Chondrocyte (in vitro differentiated cells): ENCODE results near the gene KPNA3. TPM values are rescaled to one million over a fixed set of nuclear protein-coding genes. Genes with fewer than 3 reads are reported as not detected.
A peak's percentile ranks its signal among the peaks of the same experiment; 100 is the strongest.
"Not testable (repeated sequence)": the region's sequence is repeated elsewhere in the genome, so short reads cannot be mapped to it uniquely, and the experiment has no call there.

Experiments used
- DNase-seq: peaks from one replicate; pipeline ENCODE4 v3.0.0; 2021; ENCODE audit warnings: mixed read lengths, low spot score
- H3K27ac Mint-ChIP-seq: one replicate; pipeline ENCODE4 v1.8.0; 2021; ENCODE audit warnings: mild to moderate bottlenecking, moderate library complexity, mixed read lengths; ENCODE audit not compliant: unreplicated experiment
- H3K27me3 Mint-ChIP-seq: 2 replicates; pipeline ENCODE4 v1.8.0; 2021; ENCODE audit warnings: low read depth, mixed read lengths
- H3K36me3 Mint-ChIP-seq: 2 replicates; pipeline ENCODE4 v1.8.0; 2021; ENCODE audit warnings: low read depth, mixed read lengths
- H3K4me1 Mint-ChIP-seq: 2 replicates; pipeline ENCODE4 v1.8.0; 2021; ENCODE audit warnings: low read depth, mild to moderate bottlenecking, mixed read lengths
- H3K4me3 Mint-ChIP-seq: one replicate; pipeline ENCODE4 v1.8.0; 2021; ENCODE audit warnings: mild to moderate bottlenecking, moderate library complexity, mixed read lengths; ENCODE audit not compliant: unreplicated experiment
- H3K9me3 Mint-ChIP-seq: 2 replicates; pipeline ENCODE4 v1.8.0; 2021; ENCODE audit warnings: low read depth, mixed read lengths
- CTCF ChIP-seq: fragments of 200-600 bp; sonication (generic); IDR thresholded peaks from 2 replicates; pipeline ENCODE4 v1.5.0; 2021; ENCODE audit warnings: antibody characterized with exemption, mild to moderate bottlenecking, moderate library complexity
- total RNA-seq: library from RNA; stranded (reverse); gene quantifications from 3 replicates; pipeline ENCODE4 v1.2.1, GENCODE V29; 2021

KPNA3 gene
- total RNA-seq, 1 donor from 2014 or later = 54.6 TPM

- TF ChIP-seq CTCF = no peak
- Mint-ChIP-seq H3K4me3 (no peak overlapping the region), H3K27ac (no peak overlapping the region), H3K4me1 (peaks cover 57% of the 10 kb centered on the region), H3K27me3 (no peaks in the 10 kb centered on the region), H3K36me3 (no peaks in the 10 kb centered on the region), H3K9me3 (no peaks in the 10 kb centered on the region)
- no peak for DNase-seq
Observed at GRCh38 chr13:49779721-49780120, 12.8 kb downstream of the KPNA3 start.

DNA sequence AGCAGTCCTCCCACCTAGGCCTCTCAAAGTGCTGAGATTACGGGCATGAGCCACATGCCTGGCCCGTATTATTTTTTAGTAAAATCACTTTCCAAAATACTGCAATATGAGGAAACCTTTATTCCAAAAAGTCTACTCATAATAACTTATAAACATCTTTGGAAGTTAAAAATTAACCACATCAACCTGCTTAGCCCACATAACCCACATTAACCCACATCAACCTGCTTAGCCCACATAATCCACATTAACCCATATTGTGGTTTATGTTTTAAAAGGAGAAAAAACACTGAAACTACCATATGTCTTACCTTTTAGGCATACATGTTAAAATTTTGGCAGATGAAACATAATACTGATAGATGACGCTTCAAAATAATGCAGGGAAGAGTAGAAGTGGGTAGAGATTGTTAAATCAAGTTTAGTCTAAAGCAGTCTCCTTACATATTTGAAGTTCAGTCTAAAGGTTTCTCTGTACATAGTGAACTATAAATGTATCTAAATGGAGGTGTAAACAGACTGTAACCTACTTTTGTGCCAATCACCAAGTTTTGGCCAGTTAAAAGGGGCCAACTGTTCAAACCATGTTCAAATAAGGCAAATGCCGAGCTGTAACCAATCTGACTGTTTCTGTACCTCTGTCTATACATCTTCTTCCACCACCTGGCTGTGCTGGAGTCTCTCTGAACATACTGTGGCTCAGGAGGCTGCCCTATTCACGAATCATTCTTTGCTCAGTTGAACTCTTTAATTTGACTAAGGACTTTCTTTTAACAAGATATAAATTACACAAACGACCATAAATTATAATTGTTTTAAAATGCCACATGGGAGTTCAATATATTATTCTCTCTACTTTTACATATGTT, 14.5 kb downstream of the KPNA3 start:
- H3K27ac Mint-ChIP-seq = no peak overlapping the region
- H3K4me3 Mint-ChIP-seq = no peak overlapping the region
- peaks cover 54% of the 10 kb centered on the region for H3K4me1 Mint-ChIP-seq
- no peaks in the 10 kb centered on the region for H3K36me3 Mint-ChIP-seq
- no peaks in the 10 kb centered on the region for H3K9me3 Mint-ChIP-seq
- no peak for TF ChIP-seq CTCF
- no peak for DNase-seq
- H3K27me3 Mint-ChIP-seq = no peaks in the 10 kb centered on the region

GRCh38 chr13:49776871-49777270, 15.6 kb downstream of the KPNA3 start:
- no peaks in the 10 kb centered on the region for H3K27me3 Mint-ChIP-seq
- H3K4me3 Mint-ChIP-seq = no peak overlapping the region
- no peak for TF ChIP-seq CTCF
- H3K27ac Mint-ChIP-seq = peak overlapping the region; percentile 68
- no peaks in the 10 kb centered on the region for H3K36me3 Mint-ChIP-seq
- H3K9me3 Mint-ChIP-seq = no peaks in the 10 kb centered on the region
- no peak for DNase-seq
- H3K4me1 Mint-ChIP-seq = peaks cover 52% of the 10 kb centered on the region

GRCh38 chr13:49774376-49775005, 18.0 kb downstream of the KPNA3 start:
- DNase-seq = no peak
- no peaks in the 10 kb centered on the region for H3K9me3 Mint-ChIP-seq
- H3K4me1 Mint-ChIP-seq = peaks cover 41% of the 10 kb centered on the region
- H3K27ac Mint-ChIP-seq = no peak overlapping the region
- H3K36me3 Mint-ChIP-seq = no peaks in the 10 kb centered on the region
- H3K4me3 Mint-ChIP-seq = no peak overlapping the region
- no peaks in the 10 kb centered on the region for H3K27me3 Mint-ChIP-seq
- no peak for TF ChIP-seq CTCF

- Mint-ChIP-seq H3K27ac (no peak overlapping the region), H3K9me3 (no peaks in the 10 kb centered on the region), H3K27me3 (no peaks in the 10 kb centered on the region), H3K4me3 (no peak overlapping the region), H3K4me1 (peaks cover 42% of the 10 kb centered on the region), H3K36me3 (no peaks in the 10 kb centered on the region)
- no peak for DNase-seq
- TF ChIP-seq CTCF = no peak
Observed at GRCh38 chr13:49772828-49773227, 19.7 kb downstream of the KPNA3 start.

DNA sequence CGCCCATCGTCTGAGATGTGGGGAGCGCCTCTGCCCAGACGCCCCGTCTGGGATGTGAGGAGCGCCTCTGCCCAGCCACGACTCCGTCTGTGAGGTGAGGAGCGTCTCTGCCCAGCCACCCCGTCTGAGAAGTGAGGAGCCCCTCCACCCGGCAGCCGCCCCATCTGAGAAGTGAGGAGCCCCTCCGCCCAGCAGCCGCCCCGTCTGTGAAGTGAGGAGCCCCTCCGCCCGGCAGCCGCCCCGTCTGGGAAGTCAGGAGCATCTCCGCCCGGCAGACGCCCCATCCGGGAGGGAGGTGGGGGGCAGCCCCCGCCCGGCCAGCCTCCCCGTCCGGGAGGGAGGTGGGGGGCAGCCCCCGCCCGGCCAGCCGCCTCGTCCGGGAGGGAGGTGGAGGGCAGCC, 30.7 kb downstream of the KPNA3 start:
- not testable (repeated sequence) for H3K4me1 Mint-ChIP-seq, DNase-seq, H3K36me3 Mint-ChIP-seq

More for the DNA sequence above, 30.7 kb downstream of the KPNA3 start:
- H3K9me3 Mint-ChIP-seq, H3K27me3 Mint-ChIP-seq, H3K27ac Mint-ChIP-seq, H3K4me3 Mint-ChIP-seq: not testable (repeated sequence)
